Loucy (cell line): ENCODE measurements around the gene ADGRE2.

Experiments
- H2AFZ ChIP-seq: fragments of 200-600 bp; sonication (generic); 2 replicates; pipeline ENCODE4 v1.6.0; 2016; ENCODE audit warnings: antibody characterized with exemption, mild to moderate bottlenecking, low read length, moderate library complexity
- H3F3A ChIP-seq: fragments of 200-600 bp; 2 replicates; pipeline ENCODE4 v1.6.0; 2016; ENCODE audit warnings: antibody characterized with exemption, low read depth, mild to moderate bottlenecking
- H3K27me3 ChIP-seq: fragments of 200-600 bp; sonication (generic); 2 replicates; pipeline ENCODE4 v1.6.1; 2014; ENCODE audit warnings: low read length, mild to moderate bottlenecking; ENCODE audit not compliant: insufficient read depth, poor library complexity, severe bottlenecking
- H3K36me3 ChIP-seq: fragments of 200-600 bp; sonication (generic); 2 replicates; pipeline ENCODE4 v1.6.1; 2016; ENCODE audit warnings: low read length; ENCODE audit not compliant: insufficient read depth
- H3K4me1 ChIP-seq: fragments of 200-600 bp; sonication (generic); 2 replicates; pipeline ENCODE4 v1.5.1; 2014; ENCODE audit warnings: low read length, mild to moderate bottlenecking; ENCODE audit not compliant: insufficient read depth, poor library complexity, severe bottlenecking
- H3K4me2 ChIP-seq: fragments of 200-600 bp; sonication (generic); 2 replicates; pipeline ENCODE4 v1.6.0; 2014; ENCODE audit warnings: antibody characterized with exemption, low read length, low read depth, mild to moderate bottlenecking; ENCODE audit not compliant: poor library complexity, severe bottlenecking
- H3K4me3 ChIP-seq: fragments of 200-600 bp; sonication (generic); 2 replicates; pipeline ENCODE4 v1.5.1; 2014; ENCODE audit warnings: low read length, mild to moderate bottlenecking, mixed read lengths; ENCODE audit not compliant: poor library complexity, severe bottlenecking
- H3K79me2 ChIP-seq: fragments of 200-600 bp; sonication (generic); 2 replicates; pipeline ENCODE4 v1.6.1; 2014; ENCODE audit warnings: low read length; ENCODE audit not compliant: insufficient read depth
- H3K9ac ChIP-seq: fragments of 200-600 bp; sonication (generic); 2 replicates; pipeline ENCODE4 v1.6.0; 2014; ENCODE audit warnings: mild to moderate bottlenecking, low read depth, low read length, moderate library complexity; ENCODE audit not compliant: poor library complexity, severe bottlenecking
- H3K9me2 ChIP-seq: fragments of 200-600 bp; sonication (generic); replicated peaks from 2 replicates; pipeline ENCODE4 v1.6.1; 2016; ENCODE audit warnings: low read depth, low read length, mixed read lengths
- H3K9me3 ChIP-seq: fragments of 200-600 bp; sonication (generic); 2 replicates; pipeline ENCODE4 v1.6.1; 2014; ENCODE audit warnings: mild to moderate bottlenecking, antibody characterized with exemption, low read length, low read depth; ENCODE audit not compliant: insufficient read depth
- H4K20me1 ChIP-seq: fragments of 200-600 bp; sonication (generic); 2 replicates; pipeline ENCODE4 v1.6.0; 2014; ENCODE audit warnings: antibody characterized with exemption, low read length, mild to moderate bottlenecking; ENCODE audit not compliant: insufficient read depth, poor library complexity, severe bottlenecking
- CTCF ChIP-seq: fragments of 200-600 bp; sonication (generic); conservative IDR thresholded peaks from 2 replicates; pipeline ENCODE4 v1.5.1; 2014; ENCODE audit warnings: mild to moderate bottlenecking, antibody characterized with exemption, low read length
- EZH2phosphoT487 ChIP-seq: fragments of 200-600 bp; IDR thresholded peaks from 2 replicates; pipeline ENCODE4 v1.6.1; 2018; ENCODE audit warnings: antibody characterized with exemption, mild to moderate bottlenecking, moderate library complexity, borderline replicate concordance

The ADGRE2 gene

DNA sequence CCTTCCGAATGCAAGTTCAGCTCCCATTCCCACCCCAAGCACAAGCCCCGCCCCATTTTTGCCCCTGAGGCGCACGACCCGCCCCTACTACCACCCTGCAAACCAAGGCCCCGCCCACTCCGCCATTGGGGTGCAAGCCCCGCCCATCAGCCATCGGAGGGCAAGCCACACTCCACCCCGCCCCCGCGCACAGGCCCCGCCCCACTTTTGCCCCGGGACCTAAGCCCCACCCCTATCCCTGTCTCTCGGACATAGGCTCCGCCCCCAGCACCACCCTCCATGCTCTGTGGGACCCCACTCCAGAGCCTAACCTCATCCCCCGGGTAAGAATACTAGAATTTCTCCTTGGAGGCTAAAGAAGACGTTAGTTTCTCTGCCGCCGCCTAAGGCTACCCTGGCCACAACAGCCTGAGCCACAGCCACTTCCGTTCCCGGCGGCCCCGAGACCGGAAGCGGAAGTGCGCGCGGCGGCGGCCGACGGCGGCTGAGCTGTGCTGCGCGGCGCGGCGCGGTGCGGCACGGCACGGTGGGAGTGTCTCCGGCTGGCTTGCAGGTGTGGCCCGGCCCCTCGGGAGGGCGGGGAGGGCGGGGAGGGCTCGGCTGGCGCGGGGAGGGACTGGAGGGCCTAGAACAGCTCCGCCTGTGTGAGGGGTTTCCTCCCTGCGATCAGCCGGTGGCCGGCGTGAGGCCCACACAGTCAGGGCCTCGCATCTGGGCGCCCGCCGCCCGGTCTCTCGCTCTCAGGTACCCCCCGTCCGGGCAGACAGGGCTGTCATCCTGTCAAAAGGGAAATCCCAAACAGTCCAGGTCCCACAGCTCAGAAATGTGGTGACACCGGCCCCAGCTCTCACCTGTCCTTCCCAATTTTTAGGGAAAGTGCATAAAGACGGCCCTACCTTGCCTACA lies 88.5 kb downstream of the ADGRE2 start, which contains the start of gene ZNF333:
ZNF333 (plus strand) TSS at position 451 of the 906 bp plus-strand sequence. CDS start 3,444 bp downstream, outside the sequence.
- no peaks in the 10 kb centered on the region for H3K36me3 ChIP-seq
- H3F3A ChIP-seq: peaks cover 6% of the 10 kb centered on the region; the same call in 1 of the 2 replicates
- H3K4me2 ChIP-seq: peak within 1 kb of the TSS; percentile 86
- peaks cover 18% of the 10 kb centered on the region for H3K4me1 ChIP-seq
- no peaks in the 10 kb centered on the region for H3K9me2 ChIP-seq
- H3K9me3 ChIP-seq: no peaks in the 10 kb centered on the region
- no peaks in the 10 kb centered on the region for H4K20me1 ChIP-seq
- peak within 1 kb of the TSS; percentile 82 for H3K9ac ChIP-seq
- TF ChIP-seq CTCF: no peak
- no peak for TF ChIP-seq EZH2phosphoT487
- no peaks in the 10 kb centered on the region for H3K27me3 ChIP-seq
- H2AFZ ChIP-seq: peak within 1 kb of the TSS; percentile 89
- H3K4me3 ChIP-seq: peak within 1 kb of the TSS; percentile 92
- H3K79me2 ChIP-seq: 0 out of 2 replicates have a peak, but pooled peaks cover 4% of the 10 kb centered on the region

DNA sequence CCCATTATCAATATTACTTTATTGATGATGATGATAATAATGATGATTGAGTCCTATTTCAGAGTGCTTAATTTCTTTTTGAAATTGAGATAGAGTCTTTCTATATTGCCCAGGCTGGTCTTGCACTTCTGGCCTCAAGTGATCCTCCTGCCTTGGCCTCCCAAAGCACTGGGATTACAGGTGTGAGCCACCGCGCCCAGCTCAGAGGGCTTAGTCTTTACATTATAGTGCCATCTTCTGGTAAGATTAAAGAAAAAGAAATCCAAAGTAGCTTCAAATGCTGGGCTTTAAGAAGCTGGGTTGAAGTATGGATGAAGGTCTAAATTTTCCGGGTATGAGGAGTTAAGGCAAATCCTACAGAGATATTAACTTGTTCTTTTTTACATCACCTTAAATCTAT lies 91.9 kb downstream of the ADGRE2 start:
- no peak overlapping the region for H3K9ac ChIP-seq
- H2AFZ ChIP-seq: no peak overlapping the region
- H3K4me3 ChIP-seq: no peak overlapping the region
- H3K4me1 ChIP-seq: peaks cover 18% of the 10 kb centered on the region
- no peaks in the 10 kb centered on the region for H3K9me2 ChIP-seq
- H3K27me3 ChIP-seq: no peaks in the 10 kb centered on the region
- H3K9me3 ChIP-seq: no peaks in the 10 kb centered on the region
- no peaks in the 10 kb centered on the region for H3K36me3 ChIP-seq
- no peaks in the 10 kb centered on the region for H4K20me1 ChIP-seq
- TF ChIP-seq EZH2phosphoT487: no peak
- peak; percentile 67 for TF ChIP-seq CTCF
- 0 out of 2 replicates have a peak, but pooled peaks cover 4% of the 10 kb centered on the region for H3K79me2 ChIP-seq
- peaks cover 6% of the 10 kb centered on the region; the same call in 1 of the 2 replicates for H3F3A ChIP-seq
- H3K4me2 ChIP-seq: no peak overlapping the region

DNA sequence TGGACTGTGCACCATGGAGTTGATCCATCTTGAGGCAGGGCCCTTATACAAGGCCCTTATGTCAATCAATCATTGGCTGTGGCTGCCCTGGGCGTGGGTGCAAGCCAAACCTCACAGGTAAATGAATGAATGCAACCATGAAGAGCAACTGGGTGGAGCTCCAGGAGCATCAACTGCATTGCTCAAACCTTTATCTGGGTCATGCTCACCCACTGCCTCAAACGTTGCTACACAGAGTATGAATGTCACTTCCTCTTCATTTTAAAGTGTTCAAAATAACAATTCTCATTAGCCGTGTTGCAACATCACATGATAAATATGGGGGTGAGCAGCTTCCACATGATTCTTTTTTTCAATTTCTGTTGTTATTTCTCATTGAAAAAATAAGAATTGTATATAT lies 94.9 kb downstream of the ADGRE2 start:
- Histone ChIP-seq H3K9me2 (no peaks in the 10 kb centered on the region), H3K4me3 (no peak overlapping the region), H3K4me1 (peaks cover 2% of the 10 kb centered on the region), H3K4me2 (no peak overlapping the region), H3K9ac (no peak overlapping the region), H3K36me3 (no peaks in the 10 kb centered on the region), H3F3A (no peaks in the 10 kb centered on the region), H3K79me2 (no peaks in the 10 kb centered on the region), H4K20me1 (no peaks in the 10 kb centered on the region), H3K27me3 (no peaks in the 10 kb centered on the region), H2AFZ (no peak overlapping the region), H3K9me3 (no peaks in the 10 kb centered on the region)
- no peak for TF ChIP-seq EZH2phosphoT487
- no peak for TF ChIP-seq CTCF
